NCI-H1092 (cell line): Measurements from ENCODE around the gene FAR2.
"Not testable (repeated sequence)": the region's sequence is repeated elsewhere in the genome, so short reads cannot be mapped to it uniquely, and the experiment has no call there.

ENCODE experiments used
- DNase-seq: peaks from one replicate; lab custom pipeline; 2025; lab: John Stamatoyannopoulos, UW

FAR2 gene

DNA sequence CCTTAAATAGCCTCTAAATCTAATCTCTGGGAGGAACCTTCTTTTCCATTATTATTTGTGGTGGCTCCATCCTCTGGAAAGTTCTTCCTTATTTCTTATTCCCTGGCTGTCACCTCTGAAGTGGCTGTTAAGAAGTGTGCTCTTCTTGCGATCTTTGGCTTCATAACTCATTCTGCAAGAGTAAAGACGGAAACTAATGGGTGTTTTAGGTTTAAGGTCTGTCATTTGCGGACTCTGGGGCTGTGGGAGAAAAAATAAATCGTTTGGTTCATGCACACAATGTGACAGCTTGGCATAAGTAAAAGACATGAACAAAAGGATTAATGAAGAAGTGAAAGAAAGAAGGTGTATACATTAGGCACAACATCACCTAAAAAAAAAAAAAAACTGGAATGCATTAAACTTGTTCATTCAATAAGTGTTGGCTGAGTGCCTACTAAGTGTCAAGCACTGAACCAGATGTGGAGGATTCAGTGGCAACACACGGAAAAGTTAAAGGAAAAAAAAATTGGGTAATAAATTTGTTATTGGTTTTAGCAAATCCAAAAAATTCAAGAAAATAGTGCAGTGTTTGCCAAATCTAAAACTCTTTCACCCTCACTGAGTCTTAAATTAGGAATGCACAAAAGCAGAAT is 132.4 kb downstream of the FAR2 start:
- no peak for DNase-seq

DNA sequence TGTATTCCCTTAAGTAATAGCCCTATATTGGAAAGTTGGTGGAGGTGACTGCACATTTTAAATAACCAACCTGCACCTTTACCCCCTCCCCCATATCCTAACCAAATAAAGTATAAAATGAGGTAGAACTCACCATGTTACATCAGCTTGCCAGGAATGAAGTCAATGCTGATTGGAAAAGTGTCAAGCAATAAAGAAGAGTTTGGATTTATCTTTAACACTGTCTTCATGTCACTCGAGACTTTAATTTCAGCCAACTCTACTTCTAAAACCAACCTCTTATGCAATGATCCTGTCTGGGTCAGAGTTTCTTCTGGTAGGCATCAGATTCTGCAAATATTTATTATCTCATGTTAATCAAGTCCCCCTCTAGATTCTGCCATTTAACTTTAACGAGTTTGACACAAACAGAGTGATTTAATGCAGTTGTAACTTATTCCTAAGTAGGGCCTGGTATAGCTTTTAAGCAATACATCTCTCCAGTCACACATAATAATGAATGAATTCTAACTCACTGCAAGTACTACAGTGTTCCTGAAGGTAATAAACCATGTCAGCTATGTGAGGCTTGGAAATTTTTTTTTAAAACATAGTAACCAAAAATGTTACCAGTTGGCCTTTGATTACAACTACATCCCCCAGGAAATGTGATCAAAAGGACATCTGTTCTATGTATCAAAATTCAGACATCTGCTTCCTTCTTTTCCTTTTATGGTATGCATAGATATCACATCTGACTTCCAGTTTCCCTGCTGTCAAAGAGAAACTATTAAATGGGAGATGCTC is 133.1 kb downstream of the FAR2 start:
- DNase-seq, result no peak

DNA sequence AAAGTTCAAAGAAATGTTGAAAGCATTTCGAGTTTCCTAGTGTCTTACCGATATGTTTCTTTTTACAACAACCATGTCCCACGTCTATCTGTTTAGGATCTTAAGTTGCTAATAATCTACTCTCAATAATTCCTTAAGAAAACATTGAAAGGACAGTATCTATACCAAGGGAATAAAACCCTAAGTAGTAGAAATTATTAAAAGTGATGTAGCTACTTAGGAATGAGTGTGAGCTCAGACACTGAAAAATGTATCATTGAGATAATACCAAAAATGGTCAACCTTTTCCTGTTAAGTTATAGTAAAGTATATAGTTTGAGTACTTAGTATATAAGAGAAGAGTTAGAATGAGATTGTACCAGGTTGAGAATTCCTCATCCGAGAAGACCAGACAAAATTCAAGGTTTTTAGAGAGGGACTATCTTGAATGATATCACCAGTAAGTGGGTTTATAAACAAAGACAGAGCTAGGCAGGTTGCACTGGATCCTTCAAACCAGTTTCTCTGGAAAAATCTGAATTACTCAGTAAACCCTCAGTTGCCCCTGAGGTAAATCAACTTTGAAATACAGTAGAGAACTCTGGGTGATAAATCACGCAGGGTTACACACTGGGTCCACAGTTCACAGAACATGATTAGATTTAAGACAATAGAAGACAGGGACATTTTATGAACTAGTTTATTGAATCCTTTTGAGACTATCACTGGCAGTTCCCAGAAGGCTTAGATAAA is 135.1 kb downstream of the FAR2 start:
- no peak for DNase-seq

DNA sequence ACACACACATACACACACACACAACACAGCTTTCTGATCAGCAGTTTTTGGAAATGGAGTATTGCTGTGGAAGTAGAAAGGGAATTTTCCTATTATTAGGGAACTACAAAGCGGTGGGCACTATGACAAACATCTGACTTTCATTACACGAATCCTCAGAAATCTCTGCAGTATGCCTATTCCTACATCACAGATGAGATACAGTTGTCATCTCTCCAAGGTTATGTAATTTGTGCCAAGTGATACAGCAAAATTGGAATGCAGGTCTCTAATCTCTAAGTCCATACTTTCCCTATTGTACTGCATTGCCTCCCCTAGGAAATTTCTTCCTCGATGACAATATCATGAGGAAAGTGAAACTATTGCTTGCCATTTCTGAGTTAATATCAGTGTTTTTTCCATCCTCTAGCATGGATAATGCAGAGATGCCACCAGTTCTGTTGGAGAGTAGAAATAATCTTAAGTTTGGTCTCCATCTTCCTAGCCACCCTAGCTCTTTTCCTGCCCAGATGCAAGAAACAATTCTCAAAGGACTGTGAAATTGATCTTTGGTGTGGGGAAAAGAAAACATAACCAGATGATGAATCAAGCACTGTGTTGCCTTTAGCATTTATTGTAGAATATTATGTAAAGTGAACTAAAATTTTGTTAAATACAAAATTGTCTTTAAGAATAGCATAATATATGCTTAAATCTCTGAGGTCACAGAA is 137.2 kb downstream of the FAR2 start:
- DNase-seq, result no peak

DNA sequence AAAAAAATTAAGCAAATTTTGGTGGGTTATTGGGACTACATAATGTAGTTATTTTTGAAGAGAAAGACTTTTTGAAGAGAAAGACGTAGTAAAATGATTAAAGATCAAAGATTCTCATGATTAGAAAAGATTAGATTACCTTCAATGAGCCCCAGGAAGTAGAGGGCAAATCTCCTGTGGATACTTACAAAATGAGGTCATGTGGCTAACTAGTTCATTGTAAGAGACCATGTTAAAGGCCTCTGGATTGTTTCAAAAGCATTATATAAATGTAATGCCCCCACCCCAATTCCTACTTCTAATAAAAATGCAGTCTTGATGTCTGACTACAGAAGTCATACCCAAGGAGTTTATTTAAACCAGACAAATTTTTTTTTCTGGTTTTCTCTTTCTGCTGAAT is 138.5 kb downstream of the FAR2 start:
- DNase-seq, result no peak

DNA sequence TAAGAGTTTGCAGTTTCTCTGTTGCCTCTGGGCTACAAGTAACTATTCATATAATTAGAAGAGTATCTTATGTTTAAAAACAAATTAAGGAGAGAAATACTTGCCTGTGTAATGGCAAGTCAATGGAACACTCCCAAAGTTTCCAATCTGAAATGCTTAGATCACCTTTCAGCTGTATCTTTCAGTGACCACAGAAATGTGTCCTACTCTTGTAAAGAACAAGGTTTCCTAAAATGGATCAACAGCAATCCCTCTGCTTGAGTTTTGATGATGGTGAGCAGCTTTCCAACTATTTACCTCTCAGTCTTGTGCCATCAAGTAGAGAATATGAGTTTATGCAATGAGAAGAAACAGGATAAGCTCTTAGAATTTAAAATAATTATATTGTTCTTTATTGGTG is 139.0 kb downstream of the FAR2 start:
- DNase-seq, result no peak

DNA sequence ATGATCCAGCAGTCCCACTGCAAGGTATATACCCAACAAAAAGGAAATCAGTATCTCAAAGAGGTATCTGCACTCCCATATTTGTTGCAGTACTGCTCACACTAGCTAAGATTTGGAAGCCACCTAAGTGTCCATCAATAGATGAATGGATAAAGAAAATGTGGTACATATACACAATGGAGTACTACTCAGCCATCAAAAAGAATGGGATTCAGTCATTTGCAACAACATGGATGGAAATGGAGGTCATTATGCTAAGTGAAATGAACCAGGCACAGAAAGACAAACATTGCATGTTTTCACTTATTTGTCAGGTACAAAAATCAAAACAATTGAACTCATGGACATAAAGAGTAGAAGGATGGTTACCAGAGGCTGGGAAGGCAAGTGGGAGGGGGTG is 141.4 kb downstream of the FAR2 start:
- not testable (repeated sequence) for DNase-seq

DNA sequence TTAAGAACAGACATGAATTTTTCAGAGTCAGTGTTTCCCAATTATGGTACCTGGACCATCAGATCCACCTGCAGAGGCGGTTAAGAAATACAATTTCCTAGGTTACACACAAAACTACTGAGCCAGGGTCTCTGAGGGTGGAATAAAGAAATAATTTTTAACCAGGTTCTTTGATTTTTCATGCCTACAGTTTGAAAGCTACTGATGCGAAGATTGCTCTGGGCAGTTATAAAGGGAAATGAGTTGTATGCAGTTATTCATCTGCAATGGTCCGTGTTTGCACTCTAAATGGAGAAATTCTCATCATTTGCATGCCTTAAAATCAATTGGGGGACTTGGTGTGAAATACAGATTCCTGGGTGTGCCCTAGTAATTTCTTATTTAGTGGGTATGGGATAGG is 142.1 kb downstream of the FAR2 start:
- DNase-seq, result no peak

DNA sequence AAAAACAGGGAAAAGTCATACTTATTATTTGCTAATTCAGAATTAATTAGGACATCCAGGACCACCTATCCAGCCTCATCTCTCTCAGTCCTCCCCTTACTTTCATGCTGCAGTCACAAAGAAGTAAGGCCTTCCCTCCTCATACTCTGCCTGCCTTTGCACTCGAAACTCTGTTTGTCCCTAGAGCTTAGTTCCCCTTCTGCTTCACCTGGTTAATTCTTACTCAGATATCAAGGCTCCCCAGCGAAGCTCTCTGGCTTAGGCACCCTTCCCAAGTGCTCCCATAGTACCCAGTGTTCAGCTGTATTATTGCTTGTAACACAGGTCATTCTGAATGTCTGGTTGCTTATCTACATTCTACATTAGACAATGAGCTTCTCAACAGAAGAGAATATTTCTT is 150.6 kb downstream of the FAR2 start:
- DNase-seq, result no peak

DNA sequence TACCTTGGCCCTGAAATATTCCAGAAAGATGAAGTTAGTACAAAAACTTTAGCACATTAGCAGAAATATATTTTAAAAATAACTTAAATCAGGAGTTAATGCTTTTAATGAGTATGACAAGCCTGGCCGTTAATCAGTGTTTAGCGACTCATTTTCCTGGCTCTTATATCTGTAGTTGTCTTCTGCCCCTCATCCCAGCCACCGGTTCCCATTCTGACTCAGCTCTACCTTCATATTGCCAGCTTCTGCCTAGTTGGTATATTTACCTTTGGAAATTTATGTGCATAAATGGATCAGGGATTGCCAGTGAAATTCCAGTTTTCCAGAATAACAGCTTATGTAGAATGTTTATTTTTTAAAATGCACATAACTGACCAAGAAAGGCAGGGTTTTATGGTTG is 152.0 kb downstream of the FAR2 start:
- DNase-seq, result no peak

DNA sequence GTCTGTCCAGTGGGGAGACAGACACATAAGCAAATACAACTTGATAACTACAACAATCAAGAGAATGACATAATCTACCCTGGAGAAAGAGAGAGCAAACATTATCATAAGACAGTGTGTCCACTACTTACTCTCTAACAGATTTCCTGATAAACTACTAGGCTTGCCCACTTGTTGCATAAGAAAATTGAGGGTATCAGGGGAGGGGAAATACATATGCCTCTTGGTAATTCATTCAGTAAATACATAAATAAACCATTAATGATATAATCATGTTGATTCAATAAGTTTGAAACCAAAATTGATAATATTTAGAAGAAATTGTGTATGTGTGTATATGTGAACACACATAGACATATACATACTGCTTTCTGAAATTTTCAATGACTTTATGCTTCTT is 155.3 kb downstream of the FAR2 start:
- DNase-seq, result no peak

DNA sequence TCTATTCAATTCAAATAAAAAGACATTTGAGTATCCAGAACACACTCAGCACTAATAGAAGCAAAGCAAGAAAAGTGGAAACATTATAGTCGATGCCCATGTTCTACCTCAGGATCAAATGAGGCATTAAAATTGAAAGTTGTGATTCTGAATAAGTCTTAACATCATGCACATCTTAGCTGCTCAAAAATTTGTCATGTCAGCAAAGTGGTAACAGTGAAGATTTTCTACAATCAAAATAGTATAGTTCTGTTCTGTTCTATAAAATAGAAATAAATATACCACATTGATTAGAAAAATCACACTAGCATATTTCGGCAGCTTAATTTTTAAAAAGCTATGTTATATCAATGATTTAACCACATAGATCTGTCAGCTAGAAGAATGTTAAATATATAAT is 157.2 kb downstream of the FAR2 start:
- no peak for DNase-seq

DNA sequence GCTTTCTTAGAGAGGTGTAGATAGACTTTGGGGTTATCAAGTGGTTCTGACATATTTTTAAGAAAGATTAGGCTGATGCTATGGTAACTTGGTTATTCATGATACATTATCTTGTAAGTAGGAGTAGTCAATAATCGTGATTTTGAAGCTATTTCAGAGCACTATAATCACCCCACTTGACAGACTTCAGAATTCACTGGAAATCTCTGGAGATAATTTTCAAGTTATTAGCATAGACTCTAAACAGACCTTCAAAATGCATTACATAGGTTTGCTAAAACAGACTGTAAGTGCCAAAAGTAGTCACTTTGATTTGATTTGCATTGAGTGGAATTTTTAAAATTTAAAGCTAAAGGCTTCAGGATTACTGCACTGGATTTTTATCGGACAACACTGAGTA is 157.6 kb downstream of the FAR2 start:
- DNase-seq, result no peak

DNA sequence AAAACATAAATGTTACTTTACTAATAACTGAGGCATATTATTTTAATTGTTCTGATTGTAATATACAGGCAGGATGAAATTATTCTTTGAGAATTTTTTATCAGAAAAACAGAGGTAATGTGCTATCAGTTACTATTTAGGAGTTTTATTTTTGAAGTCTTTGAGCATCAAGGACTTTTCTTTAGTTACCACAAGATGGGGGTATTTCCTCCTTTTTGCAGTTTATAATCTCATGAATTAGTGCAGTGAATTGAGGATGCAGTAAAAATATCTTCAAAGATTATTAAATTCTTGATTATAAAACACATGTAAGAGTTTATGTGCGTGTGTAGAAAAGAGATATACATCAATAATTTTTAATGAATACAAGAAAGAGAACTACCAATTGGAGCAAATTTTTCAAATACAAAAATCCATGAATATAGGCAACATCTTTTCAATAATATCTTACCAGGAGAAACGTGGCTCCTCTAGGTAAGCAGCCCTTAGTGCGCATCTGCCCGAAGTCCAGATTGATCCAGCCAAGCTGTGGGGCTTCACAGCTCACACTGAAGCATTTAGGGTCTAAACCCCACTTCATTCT is 160.3 kb downstream of the FAR2 start:
- DNase-seq, result no peak

DNA sequence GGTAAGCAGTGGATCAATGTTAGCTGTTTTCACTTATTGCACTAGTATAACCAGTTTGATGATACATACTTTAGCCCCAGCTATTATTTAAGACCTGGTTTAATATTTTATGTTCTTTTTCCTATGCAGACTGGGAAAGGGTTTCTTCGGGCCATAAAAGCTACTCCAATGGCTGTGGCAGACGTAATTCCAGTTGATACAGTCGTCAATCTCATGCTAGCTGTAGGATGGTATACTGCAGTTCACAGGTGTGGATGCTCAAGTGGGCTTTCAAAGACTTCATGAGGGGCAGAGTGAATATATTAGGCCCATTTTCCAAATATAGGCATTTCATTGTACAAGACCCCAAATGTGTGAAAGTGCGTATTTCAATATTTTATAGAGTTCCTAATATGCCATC is 161.8 kb downstream of the FAR2 start:
- DNase-seq, result no peak

DNA sequence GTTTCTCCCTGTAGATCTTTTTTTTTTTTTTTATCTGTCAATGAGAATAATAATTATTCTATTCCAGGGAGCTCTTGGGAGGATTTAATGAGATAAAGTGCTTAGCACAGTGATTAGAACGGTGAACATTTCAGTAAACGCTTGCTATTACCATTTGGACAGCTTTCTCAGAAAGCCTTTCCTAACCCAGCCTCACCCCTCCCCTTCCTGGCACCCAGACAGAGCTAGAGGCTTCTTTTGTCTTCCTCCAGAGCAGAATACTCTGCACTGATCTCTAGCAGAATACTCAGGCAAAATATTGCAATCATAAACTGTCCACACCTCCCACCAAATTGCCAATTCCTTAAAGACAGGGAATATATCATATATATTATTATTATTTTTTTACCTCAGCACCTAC is 165.3 kb downstream of the FAR2 start:
- no peak for DNase-seq

DNA sequence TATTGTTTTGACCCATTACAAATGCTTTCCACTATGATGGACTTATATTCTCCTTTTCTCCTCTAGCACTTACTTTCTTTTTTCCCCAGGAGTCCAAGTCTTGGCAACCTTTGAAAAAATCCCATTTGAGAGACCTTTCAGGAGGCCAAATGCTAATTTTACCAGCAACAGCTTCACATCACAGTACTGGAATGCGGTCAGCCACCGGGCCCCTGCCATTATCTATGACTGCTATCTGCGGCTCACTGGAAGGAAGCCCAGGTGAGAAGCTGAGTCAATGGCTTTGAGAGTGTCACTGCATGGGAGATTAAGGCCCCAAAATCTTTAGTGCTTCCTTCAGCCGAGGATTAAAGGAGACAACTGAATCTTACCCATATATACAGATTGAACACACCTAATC is 167.7 kb downstream of the FAR2 start:
- DNase-seq, result no peak

DNA sequence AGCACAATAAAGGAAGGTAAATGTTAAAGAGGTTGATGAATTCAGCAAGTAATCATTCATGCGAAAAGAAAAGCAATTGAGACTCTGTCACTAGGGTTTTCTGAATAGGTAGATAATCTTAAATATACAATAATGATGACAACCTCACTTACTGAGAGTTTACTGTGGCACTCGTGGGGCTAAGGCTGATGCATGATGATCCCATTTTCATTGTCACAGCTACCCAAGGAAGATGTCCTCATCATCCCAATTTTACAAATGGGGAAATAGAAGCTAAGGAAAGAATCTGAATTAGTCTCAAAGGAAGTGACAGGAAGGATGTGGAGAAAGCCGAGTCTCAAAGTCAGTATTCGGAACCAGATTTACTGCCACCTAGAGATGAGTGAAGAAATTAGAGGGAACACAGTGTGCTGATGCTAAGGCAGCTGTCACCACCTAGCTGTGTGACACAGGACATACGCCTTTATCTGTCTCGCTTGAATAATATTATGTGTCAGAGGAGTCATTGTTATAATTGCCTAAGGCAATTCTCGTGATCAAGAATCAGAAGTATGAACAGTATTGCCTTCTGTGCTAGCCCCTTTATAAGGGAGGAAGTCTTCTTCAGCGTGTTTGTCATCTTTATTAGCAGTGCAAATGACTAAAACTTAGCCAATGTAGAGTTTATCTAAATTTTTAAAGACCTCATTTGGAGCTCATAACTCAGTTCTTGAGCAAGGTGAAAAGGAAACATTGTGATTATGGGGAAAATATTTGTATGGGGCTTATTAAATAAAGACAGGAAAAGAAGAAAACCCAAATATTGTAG is 168.7 kb downstream of the FAR2 start:
- peak; percentile 34 for DNase-seq

DNA sequence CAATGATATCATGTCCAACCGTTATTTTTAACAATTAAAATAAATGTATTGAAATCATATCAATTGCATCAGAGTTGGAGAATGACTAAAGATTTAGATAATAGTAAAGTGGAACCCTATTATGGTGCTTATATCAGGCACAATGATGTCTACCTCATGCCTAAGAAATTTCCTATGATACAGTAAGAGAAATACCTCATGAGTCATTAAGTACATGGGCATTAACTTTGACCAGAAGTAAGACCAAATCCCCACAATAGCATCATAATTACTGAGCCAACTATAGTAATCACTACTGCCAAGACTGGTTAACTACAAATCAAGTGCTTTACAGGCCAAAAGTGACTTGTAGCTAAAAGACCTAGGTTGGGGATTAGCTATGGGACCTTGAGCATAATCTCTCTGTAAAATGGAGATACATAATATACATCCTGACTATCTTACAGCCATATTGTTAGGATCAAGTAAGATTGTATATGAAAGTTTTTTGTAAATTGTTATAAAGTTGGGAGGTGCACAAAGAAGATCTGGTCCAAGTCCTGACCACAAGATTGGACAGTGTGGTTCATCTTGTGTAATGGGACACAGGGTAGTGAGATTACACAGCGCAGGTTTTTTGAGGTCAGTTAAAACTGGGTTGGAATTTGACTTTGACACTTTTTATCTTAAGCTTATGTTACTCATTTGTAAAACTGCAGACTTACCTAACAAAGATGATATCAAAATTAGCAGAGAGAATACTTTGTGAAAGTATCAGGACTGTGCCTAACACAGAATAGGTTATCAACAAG is 171.4 kb downstream of the FAR2 start:
- DNase-seq, result no peak

DNA sequence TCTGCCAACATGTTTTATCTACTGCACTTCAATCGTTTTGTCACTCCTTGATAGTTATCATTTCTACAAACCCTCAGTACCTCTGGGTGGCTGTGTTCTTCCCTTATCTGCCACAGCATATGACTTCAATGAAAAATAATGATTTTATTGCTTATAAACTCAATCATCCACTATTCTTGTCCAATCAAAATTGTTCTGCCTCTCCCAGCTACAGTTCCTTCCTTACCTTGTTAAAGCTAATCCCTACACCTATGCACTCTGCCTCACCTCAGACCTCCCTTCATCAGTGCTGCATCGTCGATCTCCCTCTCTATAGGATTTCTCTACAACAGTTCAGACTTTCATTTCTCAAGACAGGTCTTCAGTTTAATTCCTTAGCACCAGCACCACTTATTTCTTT is 173.1 kb downstream of the FAR2 start:
- DNase-seq, result no peak

DNA sequence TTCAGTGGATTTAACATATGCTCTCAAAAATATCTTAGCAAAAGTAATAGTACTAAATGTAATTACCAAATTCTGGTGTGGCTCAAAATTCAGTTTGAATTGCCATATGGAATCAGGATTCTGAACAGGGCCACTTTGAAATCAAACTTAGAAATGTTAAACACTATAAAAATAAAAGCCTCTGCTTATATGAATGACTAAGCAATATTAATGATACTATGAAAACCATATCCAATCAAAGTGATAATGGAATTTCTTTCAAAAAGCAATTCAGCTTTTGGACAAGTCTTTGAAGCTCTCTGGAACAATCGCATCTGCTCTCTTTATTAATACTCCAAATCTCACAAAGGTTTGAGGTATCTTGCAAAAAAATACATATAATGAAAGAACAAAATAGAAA is 180.3 kb downstream of the FAR2 start:
- no peak for DNase-seq
